Breast epithelium (tissue), 4 donors: ENCODE results near the gene MINPP1. TPM values are rescaled to one million over a fixed set of nuclear protein-coding genes. Genes with fewer than 3 reads are reported as not detected.

ENCODE experiments used
- DNase-seq, 2 donors: peaks; one replicate each; pipeline ENCODE4 v3.0.0-alpha.2; 2019; ENCODE audit warnings: low spot score in 2 of 2
- H3K27ac ChIP-seq, 2 donors: fragments of 200-600 bp; sonication (generic) in 1 of 2; one replicate each; pipeline ENCODE4 v1.5.1; 2016 to 2019; ENCODE audit warnings: mild to moderate bottlenecking in 1 of 2
- H3K27me3 ChIP-seq, 2 donors: fragments of 200-600 bp; sonication (generic) in 1 of 2; one replicate each; pipeline versions ENCODE4 v1.5.1 to v1.6.0; 2017 to 2019; ENCODE audit warnings: control low read depth in 1 of 2, mild to moderate bottlenecking in 1 of 2
- H3K36me3 ChIP-seq: fragments of 200-600 bp; one replicate; pipeline ENCODE4 v1.5.1; 2019
- H3K4me1 ChIP-seq, 2 donors: fragments of 200-600 bp; sonication (generic); one replicate each; pipeline ENCODE4 v1.5.1; 2016 to 2019; ENCODE audit warnings: control low read depth in 1 of 2
- H3K4me3 ChIP-seq, 3 donors: fragments of 200-600 bp; sonication (generic); 1 replicate in 2 of 3; 2 replicates in 1 of 3; pipeline ENCODE4 v1.5.1; 2016 to 2019; ENCODE audit warnings: mild to moderate bottlenecking in 3 of 3, moderate library complexity in 2 of 3
- H3K9me3 ChIP-seq, 2 donors: fragments of 200-600 bp; sonication (generic) in 1 of 2; one replicate each; pipeline ENCODE4 v1.5.1; 2016 to 2019; ENCODE audit warnings: control low read depth in 1 of 2
- POLR2A ChIP-seq: fragments of 450-650 bp; IDR thresholded peaks from one replicate; pipeline ENCODE4 v1.6.1; 2016; ENCODE audit warnings: antibody characterized with exemption, mild to moderate bottlenecking, moderate library complexity
- POLR2AphosphoS5 ChIP-seq, 3 donors: sonication (generic); formaldehyde crosslinking; IDR thresholded peaks; one replicate each; pipeline ENCODE4 v1.6.1; 2017; ENCODE audit warnings: antibody characterized with exemption in 3 of 3
- intact Hi-C: fragments of 100-400 bp; cut with DNase I; formaldehyde crosslinking; loops from one replicate; pipeline ENCODE4 v1.15.1; 2023; ENCODE audit warnings: low total_unique reads
- total RNA-seq, 3 donors: library from RNA; depleted of rRNA; stranded (reverse); fragments of >200 nt; gene quantifications; one replicate each; pipeline ENCODE4 v1.1.0, GENCODE V29; 2016
- TF ChIP-seq, protein P1 (sequence below), 3 donors: fragments of 450-650 bp; IDR thresholded peaks; one replicate each; pipeline ENCODE4 v1.5.1; 2016 to 2017; ENCODE audit warnings: antibody characterized with exemption in 3 of 3, mild to moderate bottlenecking in 3 of 3, moderate library complexity in 3 of 3

The MINPP1 gene
- total RNA-seq, 3 donors from 2014 or later = 13.0 to 22.0 (median 18.7) TPM

DNA sequence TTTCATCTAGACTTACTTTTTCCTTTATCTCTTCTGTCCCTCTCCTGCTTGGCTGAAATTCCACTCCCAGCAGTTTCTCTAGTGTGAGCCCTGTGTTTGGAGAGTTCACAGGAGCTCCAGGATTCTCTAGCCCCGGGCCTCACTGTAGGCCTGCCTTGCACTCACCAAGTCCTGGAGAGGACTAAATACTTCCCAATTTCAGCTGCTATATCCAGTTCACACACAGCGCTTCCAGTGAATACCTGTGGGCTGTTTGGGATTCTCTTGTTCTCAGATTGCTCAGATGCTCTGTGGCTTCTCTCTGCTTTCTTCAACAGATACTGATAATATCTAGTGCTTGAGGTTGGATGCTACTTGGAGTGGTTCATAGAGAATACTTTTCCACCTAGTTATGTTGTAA, 46.0 kb downstream of the MINPP1 start:
- TF ChIP-seq POLR2AphosphoS5 (IDR thresholded peaks at IDR 0.05) (no peak), POLR2A (no peak)
- TF ChIP-seq, protein P1, sequence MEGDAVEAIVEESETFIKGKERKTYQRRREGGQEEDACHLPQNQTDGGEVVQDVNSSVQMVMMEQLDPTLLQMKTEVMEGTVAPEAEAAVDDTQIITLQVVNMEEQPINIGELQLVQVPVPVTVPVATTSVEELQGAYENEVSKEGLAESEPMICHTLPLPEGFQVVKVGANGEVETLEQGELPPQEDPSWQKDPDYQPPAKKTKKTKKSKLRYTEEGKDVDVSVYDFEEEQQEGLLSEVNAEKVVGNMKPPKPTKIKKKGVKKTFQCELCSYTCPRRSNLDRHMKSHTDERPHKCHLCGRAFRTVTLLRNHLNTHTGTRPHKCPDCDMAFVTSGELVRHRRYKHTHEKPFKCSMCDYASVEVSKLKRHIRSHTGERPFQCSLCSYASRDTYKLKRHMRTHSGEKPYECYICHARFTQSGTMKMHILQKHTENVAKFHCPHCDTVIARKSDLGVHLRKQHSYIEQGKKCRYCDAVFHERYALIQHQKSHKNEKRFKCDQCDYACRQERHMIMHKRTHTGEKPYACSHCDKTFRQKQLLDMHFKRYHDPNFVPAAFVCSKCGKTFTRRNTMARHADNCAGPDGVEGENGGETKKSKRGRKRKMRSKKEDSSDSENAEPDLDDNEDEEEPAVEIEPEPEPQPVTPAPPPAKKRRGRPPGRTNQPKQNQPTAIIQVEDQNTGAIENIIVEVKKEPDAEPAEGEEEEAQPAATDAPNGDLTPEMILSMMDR (IDR thresholded peaks at IDR 0.05) = no peak
- DNase-seq = no peak
- Histone ChIP-seq H3K4me3 (no peak overlapping the region), H3K4me1 (no peaks in the 10 kb centered on the region), H3K27me3 (no peaks in the 10 kb centered on the region), H3K9me3 (no peaks in the 10 kb centered on the region), H3K27ac (peak overlapping the region in 1 of 2 donors; percentile 15), H3K36me3 (no peaks in the 10 kb centered on the region)
- intact Hi-C loops = no loop called here

DNA sequence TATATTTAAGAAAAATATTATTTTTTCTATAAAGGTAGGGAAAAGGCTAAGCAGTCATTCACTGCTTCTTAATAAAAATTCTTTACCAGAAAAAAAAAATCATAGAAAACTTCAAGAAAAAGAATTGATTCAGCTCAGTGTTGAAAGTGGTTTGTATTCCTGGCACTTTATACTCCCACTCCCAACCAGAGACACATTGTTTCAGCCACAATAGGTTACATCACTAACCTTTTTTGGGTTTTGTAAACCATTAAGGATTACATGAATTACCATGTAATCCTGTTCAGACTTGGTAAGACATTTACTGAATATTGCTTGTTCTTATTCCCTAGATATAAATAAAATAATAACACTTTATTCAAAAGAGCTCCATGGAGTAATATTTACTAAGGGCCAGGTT, 46.6 kb downstream of the MINPP1 start:
- intact Hi-C loops = no loop called here
- H3K27me3 ChIP-seq = no peaks in the 10 kb centered on the region
- no peaks in the 10 kb centered on the region for H3K4me1 ChIP-seq
- H3K36me3 ChIP-seq = no peaks in the 10 kb centered on the region
- no peak overlapping the region for H3K4me3 ChIP-seq
- TF ChIP-seq POLR2A (no peak), POLR2AphosphoS5 (IDR thresholded peaks at IDR 0.05) (no peak)
- TF ChIP-seq, protein P1 (IDR thresholded peaks at IDR 0.05) = no peak
- no peak for DNase-seq
- no peaks in the 10 kb centered on the region for H3K9me3 ChIP-seq
- no peak overlapping the region for H3K27ac ChIP-seq

DNA sequence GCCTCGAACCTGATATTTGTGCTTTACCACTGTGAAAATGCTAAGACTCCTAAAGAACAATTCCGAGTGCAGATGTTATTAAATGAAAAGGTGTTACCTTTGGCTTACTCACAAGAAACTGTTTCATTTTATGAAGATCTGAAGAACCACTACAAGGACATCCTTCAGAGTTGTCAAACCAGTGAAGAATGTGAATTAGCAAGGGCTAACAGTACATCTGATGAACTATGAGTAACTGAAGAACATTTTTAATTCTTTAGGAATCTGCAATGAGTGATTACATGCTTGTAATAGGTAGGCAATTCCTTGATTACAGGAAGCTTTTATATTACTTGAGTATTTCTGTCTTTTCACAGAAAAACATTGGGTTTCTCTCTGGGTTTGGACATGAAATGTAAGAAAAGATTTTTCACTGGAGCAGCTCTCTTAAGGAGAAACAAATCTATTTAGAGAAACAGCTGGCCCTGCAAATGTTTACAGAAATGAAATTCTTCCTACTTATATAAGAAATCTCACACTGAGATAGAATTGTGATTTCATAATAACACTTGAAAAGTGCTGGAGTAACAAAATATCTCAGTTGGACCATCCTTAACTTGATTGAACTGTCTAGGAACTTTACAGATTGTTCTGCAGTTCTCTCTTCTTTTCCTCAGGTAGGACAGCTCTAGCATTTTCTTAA, 47.7 kb downstream of the MINPP1 start:
- DNase-seq = no peak
- Histone ChIP-seq H3K36me3 (no peaks in the 10 kb centered on the region), H3K4me1 (no peaks in the 10 kb centered on the region), H3K27me3 (no peaks in the 10 kb centered on the region), H3K27ac (no peak overlapping the region), H3K4me3 (no peak overlapping the region), H3K9me3 (no peaks in the 10 kb centered on the region)
- intact Hi-C loops = no loop called here
- no peak for TF ChIP-seq POLR2AphosphoS5 (IDR thresholded peaks at IDR 0.05)
- no peak for TF ChIP-seq POLR2A
- TF ChIP-seq, protein P1 (IDR thresholded peaks at IDR 0.05) = no peak

DNA sequence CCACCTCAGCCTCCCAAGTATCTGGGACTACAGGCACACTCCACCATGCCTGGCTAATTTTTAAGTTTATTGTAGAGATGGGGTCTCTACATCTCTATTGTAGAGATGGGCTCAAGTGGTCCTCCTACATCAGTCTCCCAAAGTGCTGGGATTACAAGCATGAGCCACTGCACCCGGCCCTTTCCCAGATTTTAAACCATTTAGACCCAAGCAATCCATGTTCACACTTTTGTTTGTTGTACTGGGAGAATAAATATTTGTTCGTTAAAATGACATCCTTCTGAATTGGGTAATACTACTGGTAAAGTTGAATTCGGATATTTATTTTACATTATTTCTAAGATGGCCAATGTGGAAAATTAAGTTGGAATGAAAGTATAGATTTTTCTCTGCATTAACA, 52.7 kb downstream of the MINPP1 start:
- no peak for TF ChIP-seq POLR2A
- TF ChIP-seq POLR2AphosphoS5 (IDR thresholded peaks at IDR 0.05) = no peak
- TF ChIP-seq, protein P1 (IDR thresholded peaks at IDR 0.05) = no peak
- Histone ChIP-seq H3K27me3 (no peaks in the 10 kb centered on the region), H3K27ac (no peak overlapping the region), H3K9me3 (no peaks in the 10 kb centered on the region), H3K4me3 (no peak overlapping the region), H3K36me3 (no peaks in the 10 kb centered on the region), H3K4me1 (no peaks in the 10 kb centered on the region)
- intact Hi-C loops = no loop called here
- DNase-seq = no peak

DNA sequence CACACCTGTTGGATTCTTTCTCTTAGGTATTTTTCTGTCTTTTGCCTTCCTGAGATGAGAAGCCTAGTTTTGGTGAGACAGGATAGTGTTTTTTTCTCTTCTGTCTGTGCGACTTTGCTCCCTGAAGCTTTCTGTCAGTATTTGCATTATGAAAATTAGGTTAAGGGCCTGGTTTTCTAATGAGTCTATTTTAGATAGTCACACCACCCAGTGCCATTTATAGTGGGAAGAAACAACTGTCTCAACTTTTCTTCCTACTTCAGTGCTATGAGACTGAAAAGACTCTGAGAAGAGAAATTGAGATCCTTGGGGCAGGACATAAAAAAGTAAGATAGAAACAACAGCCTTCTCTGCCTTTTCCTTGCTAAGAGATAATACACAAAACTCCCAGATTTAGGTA, 53.6 kb downstream of the MINPP1 start:
- no peak for TF ChIP-seq POLR2AphosphoS5 (IDR thresholded peaks at IDR 0.05)
- no peak for TF ChIP-seq POLR2A
- TF ChIP-seq, protein P1 (IDR thresholded peaks at IDR 0.05) = no peak
- H3K4me3 ChIP-seq = no peak overlapping the region
- H3K9me3 ChIP-seq = no peaks in the 10 kb centered on the region
- no peak for DNase-seq
- H3K27ac ChIP-seq = no peak overlapping the region
- H3K4me1 ChIP-seq = no peaks in the 10 kb centered on the region
- intact Hi-C loops = no loop called here
- no peaks in the 10 kb centered on the region for H3K27me3 ChIP-seq
- H3K36me3 ChIP-seq = no peaks in the 10 kb centered on the region
